ENCODE data around the gene GPC5.
"Not testable (repeated sequence)": the region's sequence is repeated elsewhere in the genome, so short reads cannot be mapped to it uniquely, and the experiment has no call there.

The GPC5 gene

DNA sequence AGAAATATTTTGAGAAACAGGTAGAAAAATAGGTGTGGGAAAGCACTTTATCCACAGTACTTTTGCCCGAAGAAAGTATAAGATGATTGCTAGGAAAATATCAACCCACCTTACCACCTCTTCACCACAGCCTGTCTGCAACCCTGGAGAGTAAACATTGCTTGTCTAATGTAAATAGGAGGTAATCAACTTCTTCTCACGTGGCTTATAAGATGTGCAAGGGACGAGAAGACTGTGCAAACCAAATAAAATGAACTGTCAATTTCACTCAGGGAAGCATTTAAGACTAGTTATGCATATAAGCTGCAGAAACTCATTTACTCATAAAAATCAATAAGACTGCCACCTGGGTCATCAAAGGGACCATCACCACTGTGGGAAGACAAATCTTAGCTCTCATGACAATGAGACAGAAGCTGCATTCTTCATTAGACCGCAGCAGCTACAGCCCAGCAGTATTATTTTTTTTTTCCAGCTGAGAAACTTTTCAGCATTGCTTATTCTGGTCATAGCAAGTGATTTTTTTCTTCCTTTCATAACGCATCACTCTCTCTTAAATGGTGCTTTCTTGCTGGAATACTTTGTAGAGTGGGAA lies 1020.5 kb downstream of the GPC5 start:
- DNase-seq, result no peak

DNA sequence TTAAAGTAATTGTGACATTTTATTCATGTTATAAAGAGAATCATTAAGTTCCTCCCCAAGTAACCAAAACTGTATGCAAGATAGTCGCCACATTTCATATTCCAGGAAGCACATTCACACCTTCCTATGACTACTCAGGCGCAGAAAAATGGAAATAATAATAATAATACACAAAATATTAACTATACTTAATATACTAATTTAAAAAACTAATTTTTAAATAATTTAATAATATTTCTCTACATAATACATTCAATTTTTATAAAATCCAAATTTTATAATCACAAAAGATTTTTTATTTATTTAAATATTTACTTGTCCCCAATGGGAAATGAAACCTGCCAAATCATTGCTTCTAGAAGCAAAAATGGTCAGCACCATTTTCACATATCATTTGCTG lies 1030.8 kb downstream of the GPC5 start:
- DNase-seq, result no peak

DNA sequence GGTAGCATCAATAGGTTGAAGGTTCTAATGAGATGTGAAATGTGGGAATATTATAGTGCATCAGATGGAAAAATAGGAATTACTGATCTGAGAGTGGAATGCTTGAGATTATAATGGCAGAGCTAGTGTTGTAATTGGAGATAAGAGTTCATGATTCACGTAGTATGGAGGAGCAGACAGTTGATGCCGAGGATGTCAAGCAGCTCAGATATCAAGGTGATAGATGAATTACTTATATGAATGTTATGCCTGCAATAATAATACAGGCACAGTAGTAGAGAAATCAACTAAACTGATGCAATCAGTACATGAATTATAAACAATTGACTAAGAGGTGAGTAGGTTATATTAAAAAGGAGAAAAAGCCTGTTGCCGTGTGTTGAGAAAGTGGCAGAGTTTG lies 1035.0 kb downstream of the GPC5 start:
- DNase-seq, result no peak

DNA sequence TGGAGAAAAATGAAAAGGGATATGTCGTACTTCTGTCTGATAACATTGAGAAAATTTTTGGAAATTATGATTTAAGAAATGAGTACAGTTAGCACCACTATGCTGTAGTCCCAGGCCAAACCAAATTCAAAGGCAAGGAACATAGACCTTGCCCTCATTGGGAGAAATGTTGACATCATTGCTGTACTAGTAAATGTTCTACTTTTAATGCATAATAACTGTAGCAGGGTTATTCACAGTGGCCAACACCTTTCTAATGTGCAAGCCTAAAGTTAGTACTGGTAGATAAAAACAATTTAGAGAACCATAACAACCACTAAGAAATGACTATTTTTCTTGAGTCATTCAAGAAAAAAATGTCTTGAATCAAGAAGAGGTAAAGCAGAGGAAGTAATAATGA lies 1035.5 kb downstream of the GPC5 start:
- DNase-seq, result no peak

DNA sequence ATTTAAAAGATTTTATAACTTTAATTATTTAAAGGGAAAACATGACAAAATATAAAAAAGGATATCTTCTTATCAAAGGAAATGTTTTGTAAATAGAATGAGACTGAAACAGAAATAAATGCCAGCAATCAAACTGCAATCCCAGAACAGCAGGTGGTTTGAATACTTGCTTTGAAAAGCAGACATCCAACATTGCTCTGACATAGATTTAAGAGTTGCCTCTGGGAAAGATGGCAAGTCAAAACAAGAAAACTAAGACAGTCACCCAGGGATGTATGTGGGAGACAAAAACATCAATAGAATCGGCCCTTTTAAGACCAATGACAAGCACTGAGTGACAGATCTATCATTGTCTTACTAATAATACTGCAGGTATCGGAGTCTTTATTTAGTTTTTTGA lies 1038.5 kb downstream of the GPC5 start:
- DNase-seq, result no peak

DNA sequence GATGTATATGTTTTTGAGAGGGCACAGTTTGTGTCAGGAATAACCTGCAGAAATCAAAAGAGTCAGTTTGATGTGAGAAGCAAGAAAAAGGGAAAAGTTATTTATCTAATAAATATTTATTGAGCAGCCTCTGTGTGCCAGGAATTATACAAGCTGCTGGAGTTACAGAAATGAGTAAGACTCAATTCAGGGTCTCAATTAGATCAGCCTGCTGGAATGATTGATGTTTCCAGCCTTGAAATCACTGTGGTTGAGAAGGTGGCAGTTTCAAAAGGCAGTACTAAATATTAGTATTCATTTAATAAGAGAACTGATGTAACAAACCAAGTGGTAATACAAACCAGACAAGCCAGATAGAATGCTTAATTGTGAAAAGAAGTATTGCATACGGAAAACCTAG lies 1045.8 kb downstream of the GPC5 start:
- DNase-seq, result no peak

DNA sequence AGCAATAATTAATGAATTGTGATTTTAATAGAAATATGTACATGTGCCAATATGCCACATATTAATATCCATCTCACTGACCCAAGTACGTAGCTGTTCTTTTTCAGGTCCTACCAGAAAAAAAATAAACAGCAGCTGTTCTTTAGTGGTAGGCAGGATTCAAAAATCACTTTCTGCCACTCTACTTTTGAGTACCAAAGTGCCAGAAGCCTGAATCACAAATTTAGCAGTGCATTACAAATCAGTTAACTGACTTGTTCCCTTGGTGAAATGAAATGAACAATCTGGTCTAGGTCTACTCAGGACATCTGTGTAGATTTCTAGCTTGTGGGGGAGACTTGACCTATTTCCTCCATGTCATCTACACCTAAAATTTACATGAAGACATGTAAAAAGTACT lies 1052.6 kb downstream of the GPC5 start:
- DNase-seq, result peak; percentile 8

DNA sequence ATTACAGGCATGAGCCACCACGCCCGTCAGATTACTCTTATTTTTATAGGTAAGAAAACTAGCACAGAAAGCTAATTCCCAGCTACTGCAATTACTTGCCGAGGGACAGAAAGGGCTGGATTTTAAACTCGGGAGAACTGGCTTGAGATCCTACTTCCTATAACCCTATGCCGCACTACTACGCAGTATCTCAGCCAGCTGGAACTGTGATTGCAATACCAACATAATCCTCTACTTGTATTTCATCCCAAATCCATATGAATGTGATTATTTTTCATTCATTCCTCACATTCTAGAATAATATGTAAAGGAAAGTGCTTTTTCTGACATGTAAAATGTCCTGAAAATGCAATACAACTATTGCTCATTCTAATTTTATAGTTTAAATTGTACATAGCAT lies 1054.4 kb downstream of the GPC5 start:
- DNase-seq, result no peak

DNA sequence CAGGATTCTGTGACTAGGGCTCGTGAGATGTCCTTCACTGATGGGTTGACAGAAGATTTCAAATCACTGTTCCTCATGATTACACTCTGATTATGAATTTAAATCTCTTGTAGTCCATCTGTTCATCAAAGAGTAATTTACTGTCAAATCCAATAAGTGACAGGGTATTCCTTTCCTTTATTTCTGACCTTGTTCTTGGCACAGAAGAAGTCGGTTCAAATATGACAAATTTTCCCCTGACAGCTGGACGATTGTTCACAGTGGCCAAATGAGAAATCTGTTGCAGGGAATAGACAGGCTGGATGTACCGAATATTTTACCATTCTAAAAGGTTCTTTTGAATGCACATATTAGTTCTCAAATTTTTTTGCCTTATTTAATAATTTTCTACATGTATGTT lies 1060.9 kb downstream of the GPC5 start:
- no peak for DNase-seq

DNA sequence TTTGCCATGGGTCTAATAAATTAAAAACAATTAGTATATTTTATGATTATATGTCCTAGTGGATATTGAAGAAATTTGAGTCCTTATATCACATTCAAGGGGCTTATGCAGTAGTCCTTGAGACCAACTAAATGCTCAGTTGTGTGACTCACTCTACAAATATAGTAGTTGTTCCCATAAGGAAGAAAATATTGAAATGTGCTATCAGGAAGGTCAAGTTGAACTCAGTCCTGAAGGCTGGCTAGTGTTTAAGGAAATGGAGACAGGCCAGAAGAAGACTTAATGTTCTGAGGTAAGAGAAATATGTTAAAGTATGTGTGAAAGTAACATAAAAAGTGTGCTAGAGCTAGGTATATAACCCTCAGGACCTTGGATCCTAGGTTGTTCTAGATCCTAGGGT lies 1062.1 kb downstream of the GPC5 start:
- DNase-seq, result no peak

DNA sequence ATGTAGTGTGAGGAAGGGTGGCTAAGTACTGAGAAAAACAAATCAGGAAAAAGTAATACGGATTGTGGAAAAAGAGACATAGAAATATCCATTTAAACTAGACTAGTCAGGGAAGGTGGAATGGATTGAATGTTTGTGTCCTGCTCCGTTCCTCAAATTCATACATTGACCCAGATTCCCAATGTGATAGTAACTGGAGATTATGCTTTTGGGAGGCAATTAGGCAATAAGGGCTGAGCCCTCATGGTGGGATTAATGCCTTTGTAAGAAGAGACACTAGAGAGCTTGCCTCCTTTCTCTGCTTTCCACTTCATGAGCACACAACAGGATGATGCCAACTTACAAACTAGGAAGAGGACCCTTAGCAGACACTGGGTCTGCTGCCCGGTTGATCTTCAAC lies 1063.0 kb downstream of the GPC5 start:
- no peak for DNase-seq

DNA sequence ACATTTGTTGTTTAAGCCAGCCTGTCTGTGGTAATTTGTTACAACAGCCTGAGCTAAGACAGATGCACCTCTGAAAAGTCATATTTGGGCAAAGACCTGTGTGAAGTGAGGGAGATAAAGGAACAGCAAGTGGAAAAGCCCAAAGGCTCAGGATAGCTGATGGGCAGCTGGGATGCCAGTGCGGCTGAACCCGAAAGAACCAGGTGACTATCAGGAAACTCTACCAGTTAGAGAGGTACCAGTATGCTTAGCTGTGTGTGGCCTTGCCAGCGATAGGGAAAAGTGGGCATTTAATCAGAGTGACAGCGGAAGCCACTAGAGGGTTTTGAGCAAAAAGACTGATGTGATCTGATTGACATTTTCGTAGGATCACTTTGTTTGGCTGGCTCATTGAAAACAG lies 1063.4 kb downstream of the GPC5 start:
- DNase-seq, result no peak

DNA sequence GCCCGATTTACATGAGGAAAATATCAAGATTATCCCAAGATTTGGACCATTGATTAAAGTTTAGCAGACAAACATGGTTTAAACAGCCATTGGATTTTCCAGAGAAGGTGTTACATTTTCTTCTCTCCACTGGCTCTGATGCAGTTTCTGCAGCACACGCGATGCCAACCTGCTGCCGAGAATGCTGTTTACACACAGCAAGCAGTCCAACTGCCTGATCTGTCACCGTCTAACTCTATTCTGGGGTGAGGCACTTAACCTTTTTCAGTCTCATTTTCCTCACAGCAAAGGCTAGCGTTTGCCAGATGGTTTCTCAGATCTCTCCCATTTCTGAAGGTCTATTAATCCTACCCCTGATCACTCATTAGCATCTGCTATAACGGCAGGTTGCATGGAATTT lies 1064.7 kb downstream of the GPC5 start:
- peak; percentile 83 for DNase-seq

DNA sequence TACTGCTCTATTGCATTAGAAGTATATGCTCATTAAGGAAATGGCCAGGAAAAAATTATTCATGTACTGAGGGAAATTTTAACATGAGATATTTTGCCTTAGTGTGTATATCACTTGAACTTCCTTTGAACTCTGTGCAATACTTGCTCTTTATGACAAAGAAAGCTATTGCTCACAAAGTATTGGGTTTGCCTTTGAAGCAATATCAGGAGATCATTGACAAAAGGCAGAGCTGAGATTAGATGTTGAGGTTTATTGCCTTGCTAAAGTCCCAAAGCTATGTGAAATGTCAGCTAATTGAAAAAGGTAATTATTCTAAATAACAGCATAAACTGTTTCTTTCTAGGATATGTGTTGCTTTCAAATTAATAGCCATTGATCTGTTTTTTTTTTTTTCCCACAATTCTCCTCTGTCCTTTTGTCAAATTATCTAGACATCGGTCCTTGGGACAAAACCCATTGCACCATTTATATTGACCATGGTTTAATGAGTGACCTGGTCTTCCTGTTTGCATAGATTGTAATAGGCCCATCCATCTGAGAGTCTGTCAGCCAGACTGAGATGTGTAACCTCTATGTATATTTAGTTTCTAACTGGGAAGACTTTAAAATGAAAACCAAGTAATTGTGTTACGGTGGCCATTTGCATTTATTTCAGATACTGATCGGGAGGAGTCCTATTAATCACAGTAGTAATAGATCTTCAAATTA lies 1075.5 kb downstream of the GPC5 start:
- DNase-seq, result no peak

DNA sequence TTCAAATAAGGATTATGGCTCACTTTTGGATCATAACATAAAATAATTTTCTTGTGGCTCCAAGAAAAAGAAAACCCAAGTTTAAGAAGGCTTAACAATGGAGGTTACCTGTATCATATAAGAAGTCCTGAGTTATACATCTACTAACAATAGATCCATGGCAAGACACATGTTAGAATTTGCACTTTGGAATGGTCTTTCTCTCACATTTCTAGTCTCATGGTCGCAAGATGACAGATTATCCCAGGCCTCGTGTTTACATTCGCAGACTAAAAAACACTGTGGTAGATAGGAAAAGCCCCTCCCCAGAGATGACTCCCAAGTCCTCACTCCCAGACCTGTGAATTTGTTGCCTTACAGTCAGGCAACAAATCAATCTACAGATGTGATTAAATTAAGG lies 1082.0 kb downstream of the GPC5 start:
- no peak for DNase-seq

DNA sequence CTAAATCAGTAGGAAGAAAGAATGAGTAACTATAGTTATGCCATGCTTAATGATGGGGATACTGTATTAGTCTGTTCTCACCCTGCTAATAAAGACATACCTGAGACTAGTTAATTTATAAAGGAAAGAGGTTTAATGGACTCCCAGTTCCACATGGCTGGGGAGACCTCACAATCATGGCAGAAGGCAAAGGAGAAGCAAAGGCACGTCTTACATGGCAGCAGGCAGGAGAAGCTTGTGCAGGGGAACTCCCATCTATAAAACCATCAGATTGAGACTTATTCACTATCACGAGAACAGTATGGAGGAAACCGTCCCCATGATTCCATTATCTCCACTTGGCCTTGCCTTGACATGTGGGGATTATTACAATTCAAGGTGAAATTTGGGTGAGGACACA lies 1084.4 kb downstream of the GPC5 start:
- DNase-seq, result not testable (repeated sequence)

DNA sequence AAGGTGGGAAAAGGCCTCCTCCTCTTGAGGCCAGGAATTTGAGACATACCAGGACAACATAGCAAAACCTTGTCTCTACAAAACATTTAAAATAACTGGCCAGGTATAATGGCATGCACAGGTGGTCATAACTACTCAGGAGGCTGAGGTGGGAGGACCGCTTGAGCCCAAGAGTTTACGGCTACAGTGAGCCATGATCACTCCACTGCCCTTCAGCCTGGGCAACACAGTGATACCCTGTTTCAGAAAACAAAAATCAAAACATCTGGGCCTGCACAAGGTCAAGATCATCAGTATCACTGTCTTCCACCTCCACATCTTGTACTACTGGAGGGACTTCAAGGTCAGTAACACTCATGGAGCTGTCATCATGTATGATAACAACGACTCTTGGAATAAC lies 1085.5 kb downstream of the GPC5 start:
- no peak for DNase-seq

DNA sequence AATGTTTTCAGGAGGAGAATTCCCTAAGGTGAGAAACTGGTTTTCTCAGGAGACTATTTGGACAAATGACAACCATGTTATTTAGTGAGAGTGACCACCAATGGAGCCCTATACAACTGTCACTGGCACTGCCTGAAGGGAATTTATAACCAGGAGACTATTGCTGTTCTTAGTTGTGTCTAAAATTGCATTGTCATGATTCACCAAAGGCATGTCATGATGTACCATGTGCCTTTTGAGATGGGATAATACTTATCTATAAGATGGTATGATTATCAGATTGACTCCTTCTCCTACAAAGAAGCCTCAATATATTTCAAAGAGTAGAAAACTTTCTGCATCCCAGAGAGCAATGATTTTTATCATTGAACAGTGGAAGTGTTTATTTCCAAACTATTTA lies 1088.8 kb downstream of the GPC5 start:
- no peak for DNase-seq

DNA sequence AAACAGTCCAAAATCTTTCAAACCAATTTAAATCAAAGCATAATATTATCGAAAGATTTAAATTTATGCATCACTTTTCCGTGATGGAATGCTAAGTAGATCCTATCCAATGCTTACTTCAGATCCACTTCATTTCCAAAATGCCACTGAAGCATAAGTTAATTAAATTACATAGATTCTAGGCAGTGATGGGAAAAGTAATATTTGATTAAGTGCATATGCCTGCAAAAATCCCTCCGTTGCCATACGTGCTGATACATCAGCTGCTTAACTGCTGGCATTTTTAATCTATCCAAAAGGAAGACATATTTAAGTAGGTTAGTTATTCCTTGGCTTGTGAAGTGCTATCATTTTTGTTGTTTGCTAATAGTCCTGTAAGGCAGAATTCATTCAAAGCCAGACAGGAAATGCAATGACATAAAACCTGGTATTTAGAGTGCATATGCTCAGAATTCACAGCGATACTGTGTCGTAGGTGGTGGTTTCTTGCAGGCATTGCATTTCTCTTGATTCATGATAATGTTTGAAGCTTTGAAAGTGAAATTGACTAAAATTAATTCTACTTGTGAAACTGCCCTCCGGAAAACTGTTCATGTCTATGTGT lies 1089.9 kb downstream of the GPC5 start:
- DNase-seq, result no peak

DNA sequence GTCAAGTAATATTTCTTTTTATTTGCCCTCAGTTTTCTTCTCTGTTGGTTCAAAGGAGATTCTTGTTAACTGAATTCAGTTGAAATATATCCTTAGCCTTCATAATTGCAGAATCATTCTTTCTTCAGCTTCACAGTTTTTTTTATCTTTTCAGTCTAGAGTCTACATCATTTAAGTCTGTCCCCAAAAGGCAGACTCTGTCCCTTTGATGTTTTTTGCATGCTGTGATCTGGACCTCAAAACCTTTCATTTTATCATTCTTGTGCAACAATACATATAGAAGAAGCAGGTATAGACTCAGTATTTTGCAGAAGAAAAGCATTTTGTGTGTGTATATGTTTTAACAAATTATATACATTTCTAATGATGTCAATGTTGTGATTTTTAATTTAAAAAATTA lies 1093.4 kb downstream of the GPC5 start:
- DNase-seq, result no peak

DNA sequence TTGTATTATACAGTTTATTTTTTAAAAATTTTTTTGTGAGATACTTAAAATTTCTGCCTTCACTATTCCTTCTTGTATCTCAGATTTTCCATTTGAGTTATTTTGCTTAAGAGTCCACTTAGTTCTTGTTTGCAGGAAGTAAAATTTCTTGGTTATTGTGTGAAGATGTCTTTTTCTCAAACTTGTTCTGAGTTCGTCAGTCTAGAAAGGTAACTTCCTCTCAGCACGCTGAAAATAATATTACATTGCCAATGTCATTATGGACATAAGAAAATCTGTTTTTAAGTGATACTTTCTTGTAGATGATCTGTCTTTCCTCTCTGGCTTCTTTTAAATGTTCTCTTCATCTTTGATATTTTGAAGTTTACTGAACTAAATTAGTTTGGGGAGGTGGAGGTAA lies 1096.5 kb downstream of the GPC5 start:
- no peak for DNase-seq

DNA sequence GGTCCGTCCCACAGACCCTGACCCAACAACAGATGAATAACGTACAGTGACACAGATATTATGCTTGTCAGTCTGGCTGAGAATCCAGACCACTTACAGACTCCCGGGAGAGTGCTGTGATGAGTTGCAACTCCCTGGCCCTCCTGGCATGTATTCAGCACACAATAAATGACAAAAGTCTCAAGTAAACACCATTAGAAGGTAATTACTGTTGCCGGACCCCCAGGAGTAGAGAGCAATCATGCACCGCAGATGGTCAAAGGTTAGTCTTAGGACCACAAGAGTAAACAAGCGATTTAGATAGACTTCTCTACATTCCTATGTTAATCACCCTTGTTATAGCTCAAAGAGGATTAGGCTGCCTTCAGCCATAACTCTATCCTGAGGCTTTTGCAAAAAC lies 1101.8 kb downstream of the GPC5 start:
- no peak for DNase-seq

DNA sequence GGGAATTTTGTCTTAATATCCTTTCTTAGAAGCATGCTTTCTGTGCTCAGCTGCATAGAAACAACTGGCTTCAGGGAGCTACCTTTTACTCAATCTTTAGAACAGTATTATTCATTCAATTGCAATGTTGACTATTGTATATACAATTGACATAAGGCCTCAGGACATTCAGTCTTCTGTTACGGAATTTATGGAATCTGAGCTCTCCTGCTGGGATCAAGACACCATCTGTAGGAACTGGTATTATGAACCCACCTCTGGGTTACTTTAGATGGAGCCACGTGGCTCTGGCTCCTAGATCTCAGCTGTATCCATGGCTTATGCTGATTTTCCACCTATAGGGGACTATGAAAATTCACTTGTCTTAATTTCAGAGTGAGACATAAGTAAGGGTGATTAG lies 1112.0 kb downstream of the GPC5 start:
- DNase-seq, result no peak

DNA sequence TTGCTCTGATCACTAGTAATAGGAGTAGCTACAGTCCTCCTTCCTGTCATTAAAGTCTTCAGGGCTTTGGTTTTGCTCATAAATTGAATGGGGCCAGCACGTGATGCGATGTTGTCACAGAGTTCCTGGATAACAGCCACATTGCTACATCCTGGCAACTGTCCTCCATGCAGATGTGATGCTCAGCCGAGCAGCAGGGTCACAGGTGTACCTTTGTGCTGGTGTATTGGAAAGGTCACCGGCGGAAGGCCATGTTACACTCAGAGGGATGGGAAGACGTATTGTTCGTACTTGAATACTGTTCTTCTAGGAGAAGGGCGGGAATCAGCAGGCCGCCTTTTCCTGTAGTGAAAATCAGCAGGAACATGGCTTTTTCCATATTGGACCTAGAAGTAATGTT lies 1114.4 kb downstream of the GPC5 start:
- no peak for DNase-seq

DNA sequence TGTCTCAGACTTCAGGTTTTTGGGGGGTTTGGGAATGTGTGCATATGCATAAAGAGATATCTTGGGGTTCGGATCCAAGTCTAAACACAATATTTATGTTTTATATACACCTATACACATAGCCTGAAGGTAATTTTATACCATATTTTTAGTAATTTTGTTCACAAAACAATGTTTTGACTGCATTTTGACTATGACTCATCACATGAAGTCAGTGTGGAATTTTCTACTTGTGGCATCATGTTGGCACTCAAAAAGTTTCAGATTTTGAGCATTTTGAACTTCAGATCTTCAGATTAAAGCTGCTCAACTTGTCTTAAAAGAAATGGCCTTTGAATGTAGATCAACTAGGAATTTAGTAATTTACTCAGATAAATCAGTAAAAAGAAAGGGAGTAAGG lies 1115.3 kb downstream of the GPC5 start:
- no peak for DNase-seq

Measured in NCI-H2171 (cell line).